ENCODE measurements around the gene ENTPD6. TPM values are rescaled to one million over a fixed set of nuclear protein-coding genes. Genes with fewer than 3 reads are reported as not detected.
A peak's percentile ranks its signal among the peaks of the same experiment; 100 is the strongest.

Gene ENTPD6
- total RNA-seq, 4 donors from 2014 or later: 33.8 to 103 (median 47.0) TPM

GRCh38 chr20:25205277-25206062 lies 10.0 kb downstream of the ENTPD6 start:
- peak overlapping the region; percentile 64 for H3K27ac ChIP-seq
- peak in 1 of 2 donors; percentile 51 for DNase-seq (ENCODE audit: low spot score in 2 of 2)
- TF ChIP-seq CTCF (IDR thresholded peaks at IDR 0.05) (no peak), POLR2AphosphoS5 (IDR thresholded peaks at IDR 0.05) (no peak), EP300 (IDR thresholded peaks at IDR 0.05) (no peak), POLR2A (IDR thresholded peaks at IDR 0.05) (no peak)
- H3K27me3 ChIP-seq: no peaks in the 10 kb centered on the region
- H3K36me3 ChIP-seq: peaks cover 13% of the 10 kb centered on the region
- H3K9me3 ChIP-seq: no peaks in the 10 kb centered on the region
- no peak overlapping the region for H3K4me3 ChIP-seq
- WGBS: 61% methylated on average over 20 of the region's 21 CpGs
- H3K4me1 ChIP-seq: peaks cover 20% of the 10 kb centered on the region

- no peak for DNase-seq (ENCODE audit: low spot score in 2 of 2)
- H3K27ac ChIP-seq: peak overlapping the region; percentile 64
- H3K4me3 ChIP-seq: no peak overlapping the region
- H3K36me3 ChIP-seq: peaks cover 17% of the 10 kb centered on the region
- no peak for TF ChIP-seq POLR2AphosphoS5 (IDR thresholded peaks at IDR 0.05)
- TF ChIP-seq EP300 (IDR thresholded peaks at IDR 0.05): no peak
- no peak for TF ChIP-seq POLR2A (IDR thresholded peaks at IDR 0.05)
- TF ChIP-seq CTCF (IDR thresholded peaks at IDR 0.05): no peak
- H3K4me1 ChIP-seq: peaks cover 20% of the 10 kb centered on the region
- H3K27me3 ChIP-seq: no peaks in the 10 kb centered on the region
- H3K9me3 ChIP-seq: no peaks in the 10 kb centered on the region
- WGBS: 90% methylated on average over 6 of the region's 9 CpGs
Observed at GRCh38 chr20:25206063-25206403, 10.5 kb downstream of the ENTPD6 start.

GRCh38 chr20:25206548-25206947 lies 11.0 kb downstream of the ENTPD6 start:
- DNase-seq (ENCODE audit: low spot score in 2 of 2): no peak

GRCh38 chr20:25207149-25207959 lies 11.8 kb downstream of the ENTPD6 start:
- Histone ChIP-seq H3K9me3 (no peaks in the 10 kb centered on the region), H3K27ac (no peak overlapping the region), H3K4me1 (peaks cover 20% of the 10 kb centered on the region), H3K27me3 (no peaks in the 10 kb centered on the region), H3K4me3 (no peak overlapping the region), H3K36me3 (peaks cover 29% of the 10 kb centered on the region)
- DNase-seq (ENCODE audit: low spot score in 2 of 2): no peak
- TF ChIP-seq POLR2A (IDR thresholded peaks at IDR 0.05): no peak
- no peak for TF ChIP-seq POLR2AphosphoS5 (IDR thresholded peaks at IDR 0.05)
- TF ChIP-seq EP300 (IDR thresholded peaks at IDR 0.05): no peak
- no peak for TF ChIP-seq CTCF (IDR thresholded peaks at IDR 0.05)
- WGBS: 90% methylated on average over 10 of the region's 22 CpGs

More at GRCh38 chr20:25206548-25206947, 11.0 kb downstream of the ENTPD6 start:
- no peaks in the 10 kb centered on the region for H3K27me3 ChIP-seq
- H3K4me1 ChIP-seq: peaks cover 20% of the 10 kb centered on the region
- TF ChIP-seq POLR2A (IDR thresholded peaks at IDR 0.05) (no peak), EP300 (IDR thresholded peaks at IDR 0.05) (no peak), CTCF (IDR thresholded peaks at IDR 0.05) (no peak), POLR2AphosphoS5 (IDR thresholded peaks at IDR 0.05) (no peak)
- H3K4me3 ChIP-seq: no peak overlapping the region
- H3K27ac ChIP-seq: no peak overlapping the region
- peaks cover 21% of the 10 kb centered on the region for H3K36me3 ChIP-seq
- H3K9me3 ChIP-seq: no peaks in the 10 kb centered on the region
- 95% methylated on average over 8 of the region's 8 CpGs for WGBS

GRCh38 chr20:25207960-25208534 lies 12.5 kb downstream of the ENTPD6 start:
- Histone ChIP-seq H3K27ac (no peak overlapping the region), H3K27me3 (no peaks in the 10 kb centered on the region), H3K9me3 (no peaks in the 10 kb centered on the region), H3K4me3 (no peak overlapping the region), H3K4me1 (peaks cover 20% of the 10 kb centered on the region), H3K36me3 (peaks cover 35% of the 10 kb centered on the region)
- WGBS: 84% methylated on average over 9 of the region's 9 CpGs
- DNase-seq (ENCODE audit: low spot score in 2 of 2): no peak
- TF ChIP-seq EP300 (IDR thresholded peaks at IDR 0.05) (no peak), POLR2AphosphoS5 (IDR thresholded peaks at IDR 0.05) (no peak), POLR2A (IDR thresholded peaks at IDR 0.05) (no peak), CTCF (IDR thresholded peaks at IDR 0.05) (no peak)
